ENCODE data around the gene TMOD3.

TMOD3 gene

GRCh38 chr15:51889486-51889885 lies 60.0 kb downstream of the TMOD3 start:
- CTCF ChIA-PET: interaction anchor here (0.9 to 1.8 kb wide), 11 partner anchors 8 to 190 kb away, joined by 3 to 7 read pairs (median 4); no protein-coding TSS in a partner anchor
- H3K36me3 ChIP-seq (ENCODE audit: control insufficient read depth in 2 of 2, insufficient read depth in 1 of 2, low read length in 2 of 2): peaks cover 0 to 2% of the 10 kb centered on the region in 2 experiments; a peak in 2 of 3 replicates
- H3K9me3 ChIP-seq (ENCODE audit: control insufficient read depth, insufficient read depth, low read depth, low read length): no peaks in the 10 kb centered on the region
- POLR2A ChIA-PET: no interaction called here
- H3K4me1 ChIP-seq (ENCODE audit: control insufficient read depth, insufficient read depth, low read length): no peaks in the 10 kb centered on the region
- TF ChIP-seq ZNF140 (tag by site-specific recombination; IDR thresholded peaks at IDR 0.05): no peak
- no peak for TF ChIP-seq ZNF558 (tag by site-specific recombination; IDR thresholded peaks at IDR 0.05)
- TF ChIP-seq KLF8 (tag by site-specific recombination; IDR thresholded peaks at IDR 0.05): no peak
- TF ChIP-seq ZNF394 (tag by site-specific recombination; IDR thresholded peaks at IDR 0.05; ENCODE audit: borderline replicate concordance): no peak
- TF ChIP-seq ZNF449 (tag by site-specific recombination; IDR thresholded peaks at IDR 0.05): no peak
- TF ChIP-seq ZNF529 (tag by site-specific recombination; IDR thresholded peaks at IDR 0.05; ENCODE audit: insufficient replicate concordance): no peak
- TF ChIP-seq ZNF48 (tag by site-specific recombination; IDR thresholded peaks at IDR 0.05): no peak
- TF ChIP-seq ZNF76 (tag by site-specific recombination; IDR thresholded peaks at IDR 0.05; ENCODE audit: borderline replicate concordance, low read depth): no peak
- no peak for TF ChIP-seq SETDB1 (IDR thresholded peaks at IDR 0.05; ENCODE audit: insufficient read length, low read length)
- TF ChIP-seq ZNF114 (tag by site-specific recombination; IDR thresholded peaks at IDR 0.05): no peak
- TF ChIP-seq ZBTB26 (tag by site-specific recombination; optimal IDR thresholded peaks at IDR 0.05): no peak
- TF ChIP-seq PRDM6 (tag by site-specific recombination; IDR thresholded peaks at IDR 0.05): no peak
- TF ChIP-seq SP2 (tag by site-specific recombination; IDR thresholded peaks at IDR 0.05): no peak
- no peak for TF ChIP-seq ZNF148 (tag by site-specific recombination; IDR thresholded peaks at IDR 0.05; ENCODE audit: borderline replicate concordance)
- no peak for TF ChIP-seq INSM2 (tag by site-specific recombination; IDR thresholded peaks at IDR 0.05)
- no peak for TF ChIP-seq ZNF174 (tag by site-specific recombination; IDR thresholded peaks at IDR 0.05)
- no peak for TF ChIP-seq ZNF184 (tag by site-specific recombination; IDR thresholded peaks at IDR 0.05)
- TF ChIP-seq ZNF624 (tag by site-specific recombination; IDR thresholded peaks at IDR 0.05): no peak
- no peak overlapping the region for H3K27ac ChIP-seq (ENCODE audit: extremely low read depth, low read depth, low read length)
- H3K4me3 ChIP-seq (ENCODE audit: low read depth, low read length): no peak overlapping the region

Data from HEK293 (cell line).